Fibroblast of upper back skin (primary cell): ENCODE results near the gene ALDH1L1.
A peak's percentile ranks its signal among the peaks of the same experiment; 100 is the strongest.

Source experiments
- DNase-seq: peaks from one replicate; pipeline ENCODE4 v3.0.0-alpha.2; 2013

The ALDH1L1 gene

DNA sequence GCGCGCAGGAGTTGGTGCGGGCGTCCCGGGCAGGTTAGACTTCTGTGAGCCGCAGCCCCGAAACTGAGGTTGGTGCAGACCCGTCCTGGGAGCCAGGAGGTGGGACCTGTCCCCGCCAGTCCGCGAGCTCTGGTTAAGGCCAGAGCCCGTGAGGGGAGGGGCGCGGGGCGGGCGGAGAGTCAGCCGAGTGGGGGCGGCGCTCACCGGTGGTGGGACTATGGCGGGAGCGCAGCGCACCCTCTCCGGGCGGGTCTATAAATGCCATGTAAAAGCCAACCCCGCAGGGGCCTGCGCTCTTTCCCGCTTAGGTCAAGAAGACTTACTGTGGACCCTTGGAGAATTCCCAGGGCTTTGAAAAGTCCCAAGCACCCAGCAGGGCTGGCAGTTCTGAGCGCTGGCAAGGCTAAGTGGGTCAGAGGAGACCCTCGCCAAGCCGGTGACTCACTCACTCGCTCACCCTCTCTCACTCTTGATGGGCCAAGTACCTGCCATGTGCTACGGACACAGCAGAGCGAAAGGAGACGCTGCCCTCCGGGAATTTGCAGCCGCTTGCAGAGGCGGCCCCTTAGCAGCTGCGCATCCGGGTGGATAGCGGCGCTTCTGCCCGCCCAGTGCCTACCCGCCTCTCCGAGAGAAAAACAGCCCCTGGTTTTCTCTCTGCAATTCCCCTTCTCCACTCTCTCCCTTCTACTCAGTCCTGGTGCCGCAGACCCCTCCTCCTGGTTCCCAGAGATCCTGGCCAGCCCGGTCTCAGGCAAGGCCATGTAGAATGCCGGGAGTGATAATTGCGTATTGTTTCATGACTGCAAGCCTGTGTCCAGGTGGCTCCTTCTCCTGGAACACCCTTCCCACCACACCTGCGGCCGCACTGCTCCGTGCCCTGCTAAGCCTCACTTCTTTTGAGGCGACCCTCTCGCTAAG lies at the start of gene ALDH1L1:
Gene ALDH1L1 (minus strand): TSS at position 110 of the 921 bp plus-strand sequence. CDS start 19,607 bp downstream, outside the sequence.
- DNase-seq: peak; percentile 3

GRCh38 chr3:126226374-126226773 lies 46.0 kb upstream of the ALDH1L1 start:
- no peak for DNase-seq

- peak; percentile 66 for DNase-seq
Observed at GRCh38 chr3:126216416-126216815, 36.0 kb upstream of the ALDH1L1 start.

- peak; percentile 20 for DNase-seq
Observed at GRCh38 chr3:126213379-126214028, 33.1 kb upstream of the ALDH1L1 start.

DNA sequence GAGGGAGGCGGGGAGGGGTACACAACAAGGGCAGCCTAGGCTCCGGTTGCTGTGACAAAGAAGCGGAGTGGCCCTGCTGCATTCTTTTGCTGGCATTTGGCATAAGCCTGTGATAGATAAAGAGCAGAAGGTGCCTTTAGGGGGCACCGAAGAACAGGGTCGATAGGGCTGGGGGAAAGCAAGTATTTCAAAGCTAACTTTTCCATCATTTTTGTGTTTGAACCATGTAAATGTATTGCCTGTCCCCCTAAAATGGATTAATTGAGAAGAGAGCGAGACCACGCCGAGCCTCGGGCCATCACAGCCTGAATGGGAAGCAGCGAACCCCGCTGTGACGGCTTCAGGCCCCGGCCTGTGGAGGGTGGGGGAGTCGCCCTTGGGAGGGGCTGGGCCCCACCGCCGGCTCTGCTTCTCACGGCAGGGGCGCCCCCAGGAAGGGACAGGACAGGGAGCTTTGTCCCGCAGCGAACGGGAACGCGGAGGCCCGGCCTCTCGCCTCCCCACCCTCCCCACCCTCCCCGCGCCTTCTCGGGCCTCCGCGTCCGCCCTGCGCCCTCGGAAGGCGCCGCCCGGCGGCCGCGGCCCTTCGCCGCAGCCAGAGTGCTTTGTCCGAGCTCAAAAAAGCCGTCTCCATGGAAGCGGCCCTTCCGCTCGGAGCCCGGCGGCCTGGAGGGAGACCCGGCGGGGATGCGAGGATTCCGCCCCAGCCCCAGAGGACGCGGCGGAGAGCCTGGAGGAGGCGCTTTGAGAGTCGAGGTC lies 32.4 kb upstream of the ALDH1L1 start:
- DNase-seq: peak; percentile 32

GRCh38 chr3:126212250-126212619 lies 31.8 kb upstream of the ALDH1L1 start:
- DNase-seq: no peak

- DNase-seq: no peak
Observed at GRCh38 chr3:126211569-126211968, 31.2 kb upstream of the ALDH1L1 start.

DNA sequence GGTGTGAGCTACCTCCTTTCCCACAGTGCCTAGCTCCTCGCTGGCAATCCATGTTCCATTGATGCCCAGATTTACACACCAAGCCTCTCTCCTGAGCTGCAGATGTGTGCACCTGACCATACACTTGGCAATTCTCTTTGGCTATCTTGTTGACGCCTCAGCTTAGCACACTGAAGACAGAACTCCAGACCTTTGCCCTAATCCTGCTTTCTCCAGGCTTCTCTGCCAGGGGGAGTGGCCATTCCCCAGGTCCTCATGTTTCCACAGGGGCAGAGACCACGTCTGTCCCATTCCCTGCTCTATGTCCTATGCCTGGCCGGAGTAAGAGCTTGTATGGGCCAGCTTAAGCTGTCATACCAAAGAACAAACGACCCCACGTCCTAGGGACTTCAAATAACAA lies 30.2 kb upstream of the ALDH1L1 start:
- no peak for DNase-seq

DNA sequence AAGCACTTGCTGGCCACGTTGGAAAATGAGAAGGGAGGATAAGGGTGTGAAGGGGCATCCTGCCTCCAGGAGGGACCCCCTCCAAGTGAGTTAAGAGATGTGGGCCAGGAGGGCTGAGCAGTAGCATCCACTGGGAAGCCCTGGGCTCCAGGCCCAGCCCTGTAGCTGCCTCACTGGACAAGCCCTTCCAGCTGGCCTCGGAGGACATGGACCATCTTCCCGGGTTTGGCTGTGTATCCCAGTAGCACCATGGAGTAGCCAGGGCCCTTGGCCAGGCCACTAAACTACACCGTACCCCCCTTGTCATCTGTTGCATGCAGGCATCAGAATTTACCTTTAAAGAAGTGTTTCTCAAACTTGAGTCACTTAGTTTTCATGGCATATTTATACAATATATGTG lies 29.4 kb upstream of the ALDH1L1 start:
- no peak for DNase-seq

DNA sequence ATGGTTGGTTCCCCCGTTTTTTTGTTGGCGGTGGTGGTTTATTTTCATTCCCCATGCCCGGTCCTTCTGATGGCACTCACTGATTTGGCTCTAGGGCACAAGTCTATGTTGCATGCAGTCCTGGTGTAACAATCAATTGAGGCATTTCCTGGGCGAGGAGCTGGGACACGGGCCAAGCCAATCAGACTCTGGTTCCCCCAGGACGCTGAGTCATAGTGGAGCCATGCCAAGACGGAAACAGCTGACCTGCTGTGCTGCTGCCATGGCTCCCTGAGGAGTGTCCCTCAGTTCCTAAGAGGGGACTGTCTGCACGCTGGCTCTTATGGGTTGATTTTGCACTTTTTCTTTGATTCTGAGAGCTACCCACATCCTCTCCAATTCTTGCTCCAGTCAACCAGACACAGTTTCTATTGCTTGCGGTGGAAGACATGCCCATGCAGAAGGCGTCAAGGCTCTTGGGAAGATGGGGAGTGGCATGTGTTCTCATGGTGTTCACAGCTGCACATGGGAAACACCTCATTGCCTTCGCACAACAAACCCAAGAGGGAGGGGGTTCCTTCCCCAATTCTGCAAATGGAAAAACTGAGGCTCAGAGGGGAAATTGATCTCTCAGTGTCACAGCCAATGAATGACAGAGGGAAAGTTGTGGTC lies 28.3 kb upstream of the ALDH1L1 start:
- peak; percentile 83 for DNase-seq

DNA sequence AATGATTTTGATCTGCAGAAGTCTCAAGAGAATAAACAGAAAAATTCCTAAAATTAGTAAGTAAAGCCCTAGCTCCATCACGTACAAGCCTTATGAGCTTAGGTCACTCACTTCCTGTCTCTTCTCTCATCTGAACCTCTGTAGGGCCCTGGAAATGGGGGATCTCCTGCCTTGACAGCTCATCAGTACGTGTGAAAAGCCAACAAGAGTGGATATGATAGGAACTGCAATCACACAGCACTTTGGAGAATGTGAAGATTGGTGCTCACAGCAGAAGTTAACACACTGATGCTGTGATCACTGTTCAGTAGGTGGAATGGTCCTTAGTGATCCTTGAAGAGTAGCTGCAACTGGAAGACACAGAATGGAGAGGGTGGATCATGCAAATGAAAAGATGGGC lies 27.8 kb upstream of the ALDH1L1 start:
- DNase-seq: no peak

- no peak for DNase-seq
Observed at GRCh38 chr3:126207166-126207565, 26.8 kb upstream of the ALDH1L1 start.

GRCh38 chr3:126205717-126206655 lies 25.6 kb upstream of the ALDH1L1 start:
- no peak for DNase-seq

DNA sequence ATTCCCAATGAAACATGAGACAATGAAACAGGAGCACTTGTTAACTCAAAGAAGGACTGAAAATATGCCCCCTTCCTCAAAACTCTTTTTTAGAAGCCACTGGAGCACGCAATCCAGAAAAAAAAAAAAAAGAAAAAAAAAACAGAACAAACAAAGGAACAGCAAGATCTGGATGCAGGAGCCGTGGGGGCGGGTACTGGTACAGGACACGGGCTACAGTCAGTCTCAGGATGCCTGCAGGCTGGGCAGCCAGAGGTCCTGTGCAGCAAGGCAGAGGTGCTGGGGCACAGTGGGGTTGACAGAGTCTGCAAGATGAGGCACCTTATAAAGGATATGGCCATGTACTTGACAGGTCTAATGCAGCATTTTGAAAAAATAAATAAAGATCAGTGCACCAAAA lies 22.3 kb upstream of the ALDH1L1 start:
- DNase-seq: no peak

GRCh38 chr3:126202276-126202675 lies 21.9 kb upstream of the ALDH1L1 start:
- no peak for DNase-seq

DNA sequence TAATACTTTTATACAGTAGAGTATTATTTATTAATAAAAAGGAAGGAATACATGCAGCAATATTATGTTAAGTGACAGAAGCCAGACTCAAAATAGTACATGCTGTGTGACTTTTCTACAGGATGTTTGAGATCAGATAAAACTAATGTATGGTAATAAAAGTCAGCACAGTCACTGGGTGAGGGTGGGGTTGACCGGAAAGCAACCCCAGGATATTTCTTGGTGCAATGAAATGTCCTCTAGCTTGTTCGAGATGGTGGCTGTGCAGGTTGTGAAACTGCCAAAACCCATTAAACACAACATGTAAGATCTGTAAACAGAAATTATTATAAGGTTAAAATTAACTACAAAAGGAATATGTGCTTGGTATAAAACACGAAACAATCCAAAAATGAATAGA lies 20.8 kb upstream of the ALDH1L1 start:
- DNase-seq: no peak

- no peak for DNase-seq
Observed at GRCh38 chr3:126200534-126200933, 20.1 kb upstream of the ALDH1L1 start.

DNA sequence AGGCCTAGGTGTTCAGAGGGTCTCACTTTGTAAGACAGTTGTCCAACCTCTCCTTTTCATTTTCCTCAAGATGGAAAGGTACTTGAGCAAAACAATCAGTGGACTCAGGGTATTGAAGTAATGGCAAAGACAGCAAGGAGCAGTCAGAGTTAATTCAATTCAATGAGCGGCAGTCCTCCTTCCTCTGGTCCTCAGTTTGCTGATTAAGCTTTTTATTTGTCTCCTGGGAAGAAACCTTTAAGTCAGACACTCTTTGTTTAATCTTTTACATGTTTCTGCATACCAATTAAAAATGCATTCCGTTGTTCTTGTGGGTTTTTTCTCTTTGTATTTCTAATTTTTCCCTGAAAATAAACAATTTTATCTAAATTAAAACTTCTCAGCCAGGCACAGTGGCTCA lies 18.9 kb upstream of the ALDH1L1 start:
- DNase-seq: no peak

- peak; percentile 51 for DNase-seq
Observed at GRCh38 chr3:126197854-126198584, 17.6 kb upstream of the ALDH1L1 start.

DNA sequence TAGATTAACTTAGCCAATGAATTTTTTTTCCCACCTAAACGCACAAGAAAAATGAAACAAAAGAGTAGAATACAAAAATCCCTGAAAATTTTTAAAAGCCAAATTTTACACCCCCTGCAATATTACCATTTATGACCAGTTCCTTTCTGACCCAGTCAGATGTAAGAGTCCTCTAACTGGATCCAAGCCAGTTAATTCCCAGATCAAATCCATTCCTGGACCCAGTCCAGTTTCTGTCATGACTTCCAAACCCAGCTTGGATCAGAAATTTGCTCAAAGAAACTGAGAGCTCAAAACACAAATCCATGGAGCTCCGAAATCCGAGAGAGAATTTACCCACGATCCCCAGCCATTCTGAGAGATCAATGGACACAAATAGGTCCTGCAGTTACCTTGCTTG lies 17.0 kb upstream of the ALDH1L1 start:
- no peak for DNase-seq

DNA sequence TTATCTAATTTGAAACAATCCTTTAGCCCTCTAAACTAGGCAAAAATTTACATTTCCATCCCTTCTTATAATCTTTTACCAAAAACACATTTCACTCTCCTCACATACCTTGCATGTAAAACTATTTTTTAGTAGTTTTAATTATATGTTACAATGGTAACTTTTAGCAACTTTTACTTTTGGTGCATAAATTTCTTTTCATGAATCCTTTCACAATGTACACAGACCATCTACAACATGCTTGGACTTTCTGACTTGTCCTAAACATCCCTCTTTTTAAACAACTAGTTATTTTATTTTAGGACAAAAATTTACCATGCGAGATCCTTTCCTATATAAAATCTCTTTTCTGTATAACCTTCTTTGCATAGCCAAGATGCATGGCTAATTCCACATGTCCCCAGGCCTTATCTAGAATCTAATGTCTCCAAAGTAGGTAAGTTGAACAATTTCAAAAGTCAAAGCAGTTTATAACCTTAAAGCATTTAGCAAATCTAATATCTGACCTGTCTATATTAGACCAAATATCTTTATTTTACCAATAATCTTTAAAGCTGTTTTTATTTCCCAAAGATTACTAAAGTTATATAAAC lies 14.4 kb upstream of the ALDH1L1 start:
- DNase-seq: no peak
